GM21786 (cell line): ENCODE results near the gene KCNIP4.

Experiments
- ATAC-seq: cut with Tn5 transposase; IDR thresholded peaks from one replicate; pipeline ENCODE4 v1.9.1; 2021; ENCODE audit not compliant: unreplicated experiment

The KCNIP4 gene

GRCh38 chr4:21476757-21477156, 471.8 kb downstream of the KCNIP4 start:
- no peak for ATAC-seq

GRCh38 chr4:21474195-21474594, 474.4 kb downstream of the KCNIP4 start:
- ATAC-seq = no peak

- ATAC-seq = no peak
Measured at GRCh38 chr4:21470535-21470934, 478.0 kb downstream of the KCNIP4 start.

- ATAC-seq = no peak
Measured at GRCh38 chr4:21469438-21470300, 478.9 kb downstream of the KCNIP4 start.

- no peak for ATAC-seq
Measured at GRCh38 chr4:21467551-21467950, 481.0 kb downstream of the KCNIP4 start.

GRCh38 chr4:21457086-21457840, 491.3 kb downstream of the KCNIP4 start:
- ATAC-seq = no peak

- ATAC-seq = no peak
Measured at GRCh38 chr4:21454831-21455230, 493.7 kb downstream of the KCNIP4 start.

- ATAC-seq = no peak
Measured at GRCh38 chr4:21454201-21454600, 494.4 kb downstream of the KCNIP4 start.

- no peak for ATAC-seq
Measured at GRCh38 chr4:21452931-21453330, 495.6 kb downstream of the KCNIP4 start.

GRCh38 chr4:21451032-21451431, 497.5 kb downstream of the KCNIP4 start:
- no peak for ATAC-seq

GRCh38 chr4:21450331-21450730, 498.2 kb downstream of the KCNIP4 start:
- ATAC-seq = no peak

- ATAC-seq = no peak
Measured at GRCh38 chr4:21447301-21448054, 501.1 kb downstream of the KCNIP4 start.

GRCh38 chr4:21420166-21420565, 528.4 kb downstream of the KCNIP4 start:
- no peak for ATAC-seq

GRCh38 chr4:21415728-21416127, 532.8 kb downstream of the KCNIP4 start:
- no peak for ATAC-seq

GRCh38 chr4:21413807-21414370, 534.7 kb downstream of the KCNIP4 start:
- no peak for ATAC-seq

GRCh38 chr4:21411086-21411485, 537.5 kb downstream of the KCNIP4 start:
- ATAC-seq = no peak

- no peak for ATAC-seq
Measured at GRCh38 chr4:21410372-21410771, 538.2 kb downstream of the KCNIP4 start.

- no peak for ATAC-seq
Measured at GRCh38 chr4:21387683-21388082, 560.9 kb downstream of the KCNIP4 start.

GRCh38 chr4:21386166-21386780, 562.3 kb downstream of the KCNIP4 start:
- ATAC-seq = no peak

- ATAC-seq = no peak
Measured at GRCh38 chr4:21385706-21386105, 562.9 kb downstream of the KCNIP4 start.

GRCh38 chr4:21384609-21385008, 564.0 kb downstream of the KCNIP4 start:
- ATAC-seq = no peak
